GM03348 (cell line): Measurements from ENCODE around the gene OR9Q1.

ENCODE experiments used
- DNase-seq: peaks from one replicate; pipeline ENCODE4 v3.0.0; 2012; ENCODE audit warnings: low spot score

The OR9Q1 gene

DNA sequence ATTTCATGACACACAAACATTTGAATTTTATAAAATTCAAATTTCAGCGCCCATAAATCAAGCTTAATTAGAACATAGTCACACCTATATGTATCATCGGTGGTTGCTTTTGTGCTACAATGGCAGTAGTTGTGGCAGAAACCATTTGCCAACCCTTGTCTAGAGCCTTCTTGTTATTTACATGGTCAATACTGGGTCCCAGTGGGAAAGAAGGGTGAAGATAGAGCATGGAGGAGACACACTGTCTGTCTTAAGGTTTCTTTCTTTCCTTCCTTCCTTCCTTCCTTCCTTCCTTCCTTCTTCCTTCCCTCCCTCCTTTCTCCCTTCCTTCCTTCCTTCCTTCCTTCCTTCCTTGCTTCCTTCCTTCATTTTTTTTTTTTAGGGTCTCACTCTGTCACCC is 10.8 kb downstream of the OR9Q1 start:
- no peak for DNase-seq

DNA sequence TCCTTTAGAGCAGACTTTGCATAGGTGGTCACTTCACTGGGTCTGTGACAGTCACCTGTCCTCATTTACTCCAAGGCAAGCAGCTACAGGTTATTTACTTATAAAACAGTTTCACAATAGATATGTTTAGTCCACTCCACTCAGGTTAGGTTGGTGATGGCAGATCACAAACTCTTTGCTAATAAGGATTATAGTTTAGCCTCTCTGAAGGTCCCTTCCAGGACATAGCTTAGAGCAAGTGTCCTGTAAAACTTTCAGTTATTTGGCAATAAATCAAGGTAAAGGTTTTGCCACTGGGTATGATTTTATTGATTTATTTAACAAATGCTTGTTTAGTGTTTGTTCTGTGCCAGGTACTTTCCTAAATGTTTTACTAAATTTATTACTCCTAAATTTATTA is 15.9 kb downstream of the OR9Q1 start:
- no peak for DNase-seq

DNA sequence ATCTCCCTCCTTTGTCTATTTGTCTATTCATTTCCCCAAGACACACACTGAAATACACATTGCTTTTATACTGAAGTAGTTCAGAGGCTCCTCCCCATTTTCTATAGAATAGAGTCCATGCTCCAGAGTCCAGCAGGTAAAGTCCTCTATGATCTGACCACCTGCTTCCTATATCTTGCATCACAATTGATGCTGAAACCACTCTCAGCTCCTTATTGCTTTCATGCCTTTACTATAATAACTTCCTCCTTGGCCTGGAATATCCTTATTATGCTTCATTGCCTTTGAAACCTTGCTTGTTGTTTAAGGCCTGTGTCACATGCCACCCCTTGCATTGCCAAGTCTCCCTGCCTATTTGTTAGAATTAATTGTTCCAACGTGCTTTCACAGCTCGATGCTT is 19.7 kb downstream of the OR9Q1 start:
- DNase-seq: no peak

DNA sequence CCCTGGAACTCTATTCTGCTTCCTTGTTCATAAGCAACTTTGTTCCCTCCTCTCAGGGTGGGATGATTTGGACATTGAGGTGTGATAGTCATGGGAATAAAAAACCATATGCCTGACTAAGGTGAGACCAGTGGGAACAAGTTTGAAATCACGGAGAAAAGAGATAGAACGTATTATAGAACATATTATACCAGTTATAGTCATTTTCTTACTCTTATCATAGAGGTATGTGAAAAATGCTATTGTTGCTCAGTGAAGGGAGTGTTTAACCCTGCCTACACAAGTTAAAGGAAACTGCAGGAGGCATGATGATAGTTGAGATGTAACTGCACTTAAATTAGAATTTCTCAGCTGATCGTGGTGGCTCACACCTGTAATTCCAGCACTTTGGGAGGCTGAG is 22.6 kb downstream of the OR9Q1 start:
- no peak for DNase-seq

DNA sequence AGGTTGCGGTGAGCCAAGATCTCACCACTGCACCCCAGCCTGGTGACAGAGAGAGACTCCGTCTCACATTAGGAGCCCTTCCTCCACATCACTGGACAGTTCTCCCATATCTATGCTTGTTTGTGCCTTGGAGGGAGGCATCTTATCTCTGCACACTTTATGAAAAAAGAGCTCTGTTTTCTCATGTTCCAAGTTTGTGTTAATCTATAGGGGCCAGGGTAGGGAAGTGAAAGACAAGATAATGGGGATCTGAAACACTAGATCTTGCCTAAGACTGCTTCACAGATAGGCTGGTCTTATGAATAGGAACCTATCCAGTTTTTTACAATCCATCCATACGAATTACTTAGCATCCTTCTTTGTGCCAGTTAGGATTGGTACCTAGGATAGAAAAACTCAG is 24.1 kb downstream of the OR9Q1 start:
- no peak for DNase-seq

DNA sequence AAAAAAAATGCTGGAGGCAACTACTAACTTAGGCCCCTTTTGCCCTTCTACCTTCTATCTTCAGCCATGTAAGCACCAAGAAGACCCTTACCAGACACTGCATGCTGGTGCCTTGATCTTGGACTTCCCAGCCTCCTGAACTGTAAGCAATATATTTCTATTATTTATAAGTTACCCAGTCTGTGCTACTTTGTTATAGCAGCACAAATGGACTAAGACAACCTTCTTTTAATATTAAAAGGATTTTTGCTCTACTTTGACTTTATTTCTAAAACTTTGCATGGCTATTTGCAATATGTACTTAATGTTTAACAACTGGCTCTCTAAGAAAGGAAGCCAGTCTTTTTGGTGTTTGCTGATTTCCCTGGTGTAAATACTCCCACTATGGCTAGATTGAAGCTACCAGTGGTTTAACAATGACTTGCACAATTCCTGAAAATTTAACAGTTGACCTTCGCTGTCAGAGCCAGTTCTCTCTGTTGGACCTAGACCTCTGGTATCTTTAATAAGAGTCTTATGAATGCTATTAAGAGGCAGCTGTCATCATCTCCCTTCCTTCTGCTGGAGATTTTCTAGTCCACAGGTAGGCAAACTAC is 32.2 kb downstream of the OR9Q1 start:
- DNase-seq: no peak

DNA sequence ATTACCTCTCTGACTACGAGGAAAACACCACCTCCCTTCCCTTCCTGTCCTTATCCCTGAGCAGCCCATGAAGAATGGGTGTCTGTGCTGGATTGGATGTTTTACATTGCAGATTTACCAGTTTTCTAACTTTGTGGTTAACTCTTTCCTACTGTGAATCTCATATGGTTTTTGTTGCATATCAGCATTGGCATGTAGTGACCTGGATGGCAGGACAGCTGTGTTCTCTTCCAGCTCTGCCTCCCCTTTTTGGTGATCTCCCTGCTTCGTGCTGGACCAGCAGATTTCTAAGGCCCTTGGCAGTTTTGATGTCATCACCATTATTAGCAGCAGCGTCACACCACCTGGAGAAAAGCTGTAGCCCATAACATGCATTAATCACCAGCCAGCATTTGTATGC is 33.8 kb downstream of the OR9Q1 start:
- no peak for DNase-seq

DNA sequence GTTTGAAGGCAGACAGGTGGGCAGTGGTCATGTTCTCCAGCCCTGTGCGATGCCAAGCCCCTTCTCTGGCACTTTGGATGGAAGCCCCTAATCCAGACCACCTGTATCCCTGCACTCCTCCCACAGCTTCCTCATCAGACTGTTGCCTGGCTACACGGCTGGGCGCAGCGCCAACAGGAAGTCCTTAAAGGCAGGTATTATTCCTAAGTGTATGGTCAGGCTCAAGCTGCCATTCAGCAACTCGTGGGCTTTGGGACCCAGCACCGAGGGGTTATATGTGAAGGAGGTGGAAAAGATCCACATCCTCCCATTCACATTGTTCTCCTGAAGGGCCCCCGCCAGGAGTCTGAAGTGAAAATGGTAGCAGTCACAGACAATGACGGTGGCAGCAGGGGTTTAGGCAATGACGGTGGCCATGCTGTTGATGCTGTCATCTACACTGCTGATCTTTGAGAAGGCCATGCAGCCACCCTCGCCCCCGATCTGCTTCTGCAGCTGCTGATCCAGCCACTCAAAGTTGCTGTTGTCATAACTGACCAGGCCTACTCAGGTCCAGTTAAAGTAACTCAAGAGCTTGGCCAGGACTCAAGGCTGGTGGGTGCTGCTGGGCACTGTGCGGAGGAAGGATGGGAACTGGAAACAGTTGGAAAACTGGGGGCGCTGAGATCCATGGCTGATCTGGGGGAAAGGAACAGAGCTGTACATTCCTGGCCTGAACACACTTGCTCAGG is 34.8 kb downstream of the OR9Q1 start:
- no peak for DNase-seq

DNA sequence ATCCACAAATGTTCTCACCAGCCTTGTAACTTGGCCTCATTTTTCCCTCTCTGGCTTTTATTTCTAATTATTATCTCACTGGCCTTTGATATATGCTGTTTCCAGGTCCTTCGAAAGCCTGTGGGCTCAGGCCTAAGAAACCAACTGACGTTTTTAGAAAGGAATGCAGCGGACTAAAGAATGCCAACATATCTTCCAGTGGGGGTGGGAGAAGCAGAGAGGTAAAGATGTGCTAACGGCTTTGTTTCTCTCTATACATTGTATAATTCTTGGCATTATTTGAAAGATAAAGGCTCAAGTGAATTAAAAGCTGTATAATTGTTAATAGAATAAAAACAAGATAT is 35.3 kb downstream of the OR9Q1 start:
- DNase-seq: peak; percentile 63

DNA sequence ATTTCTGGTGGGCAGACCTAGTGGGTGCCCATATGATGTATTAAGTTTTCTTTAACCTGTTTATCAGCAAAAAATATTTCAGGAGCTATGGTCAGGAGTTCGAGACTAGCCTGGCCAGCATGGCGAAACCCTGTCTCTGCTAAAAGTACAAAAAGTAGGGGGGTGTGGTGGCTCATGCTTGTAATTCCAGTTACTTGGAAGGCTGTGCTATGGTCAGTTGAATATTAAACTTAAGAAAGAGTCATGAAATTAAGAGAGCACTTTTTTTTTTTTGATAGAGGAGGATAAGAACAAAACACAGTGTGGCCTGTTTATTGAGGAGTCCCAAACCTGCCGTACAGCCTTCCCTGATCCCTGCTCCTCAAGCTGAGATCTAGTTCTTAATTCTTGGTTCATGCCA is 36.9 kb downstream of the OR9Q1 start:
- DNase-seq: no peak

DNA sequence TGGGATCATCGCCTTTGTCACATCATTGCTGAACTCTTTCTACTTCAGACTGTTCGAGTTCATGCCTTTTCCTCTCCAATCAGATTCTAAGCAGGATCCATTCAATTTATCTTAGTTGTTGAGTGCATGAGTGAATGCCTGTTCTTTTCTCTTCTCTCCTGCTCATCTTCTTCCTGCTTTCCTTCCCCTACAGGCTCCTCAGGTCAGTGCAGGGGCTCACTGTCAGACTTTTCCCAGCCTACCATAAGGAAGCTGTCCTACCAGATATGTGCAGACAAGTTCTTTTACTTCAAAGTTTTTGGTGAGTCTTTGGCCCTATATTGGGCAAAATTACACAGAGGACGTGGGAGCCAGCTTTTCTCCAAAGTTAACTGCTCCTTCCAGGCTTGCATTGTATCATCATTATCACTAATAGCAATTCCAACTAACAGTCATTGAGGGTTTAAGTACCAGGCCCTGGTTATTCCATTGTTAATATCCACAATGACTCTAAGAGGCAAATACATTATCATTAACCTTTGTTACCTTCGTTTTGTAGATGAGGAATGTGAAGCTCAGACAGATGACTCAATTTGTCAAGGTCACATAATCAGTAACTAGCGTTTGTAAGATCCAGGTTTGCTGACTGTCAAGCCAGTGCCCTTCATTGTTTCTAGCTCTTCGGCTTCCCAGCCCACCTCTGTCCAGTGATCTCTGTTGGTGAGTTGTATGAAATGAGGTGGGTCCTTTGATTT is 37.4 kb downstream of the OR9Q1 start:
- peak; percentile 33 for DNase-seq

DNA sequence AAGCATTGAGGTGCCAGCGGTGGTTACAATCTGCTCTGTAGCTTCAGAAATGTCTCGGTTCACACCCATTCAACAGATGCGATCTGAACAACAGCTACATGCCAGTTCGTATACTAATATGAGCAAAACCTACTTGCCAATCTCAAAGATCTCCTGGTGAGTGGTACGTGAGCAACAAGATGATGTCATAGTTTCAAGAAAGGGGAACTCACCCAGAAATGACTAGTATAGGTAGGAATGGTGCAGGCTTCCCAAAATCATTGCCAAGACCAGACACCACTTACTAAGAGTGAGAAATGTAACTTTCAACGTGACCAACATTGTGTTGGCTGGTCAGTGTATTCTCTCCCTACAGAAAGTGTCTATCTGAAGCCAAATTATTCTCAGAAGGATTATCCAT is 38.1 kb downstream of the OR9Q1 start:
- peak; percentile 45 for DNase-seq

DNA sequence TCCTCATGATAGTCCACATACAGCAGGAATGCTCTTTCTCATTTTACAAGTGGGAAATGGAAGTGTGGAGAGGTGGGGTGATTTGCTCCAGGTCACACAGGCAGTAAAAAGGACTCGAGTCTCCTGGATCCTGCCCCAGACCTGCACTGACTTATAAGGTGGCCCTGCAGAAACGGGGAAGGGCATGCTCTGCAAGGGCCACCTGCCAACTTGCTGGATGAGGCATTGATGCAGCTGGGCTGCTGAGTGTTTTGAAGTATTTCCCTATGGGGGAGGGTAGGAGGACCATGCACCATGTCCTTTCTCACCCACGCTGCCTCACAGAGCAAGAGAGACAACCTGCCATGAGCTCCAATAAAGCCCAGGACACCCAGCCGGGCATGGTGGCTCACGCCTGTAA is 44.0 kb downstream of the OR9Q1 start:
- DNase-seq: no peak

DNA sequence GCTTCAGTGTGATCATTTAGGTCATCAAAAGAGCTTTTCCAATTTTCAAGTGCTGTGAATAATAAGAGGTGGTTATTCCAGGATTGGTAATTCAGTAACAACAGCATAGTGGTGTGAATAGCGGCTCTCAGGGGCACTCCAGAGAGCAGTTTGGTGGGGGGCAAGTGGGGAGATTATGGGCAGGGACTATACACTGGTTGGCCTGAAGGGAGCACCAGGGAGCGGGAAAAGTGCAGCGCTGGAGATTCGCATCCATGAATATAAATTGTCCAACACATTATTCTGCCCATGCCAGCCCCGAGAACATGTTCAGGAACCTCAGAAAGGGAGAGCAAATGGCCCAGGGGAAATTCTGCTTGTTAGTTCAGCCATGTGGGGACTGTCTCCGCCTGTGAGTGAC is 45.0 kb downstream of the OR9Q1 start:
- DNase-seq: no peak

DNA sequence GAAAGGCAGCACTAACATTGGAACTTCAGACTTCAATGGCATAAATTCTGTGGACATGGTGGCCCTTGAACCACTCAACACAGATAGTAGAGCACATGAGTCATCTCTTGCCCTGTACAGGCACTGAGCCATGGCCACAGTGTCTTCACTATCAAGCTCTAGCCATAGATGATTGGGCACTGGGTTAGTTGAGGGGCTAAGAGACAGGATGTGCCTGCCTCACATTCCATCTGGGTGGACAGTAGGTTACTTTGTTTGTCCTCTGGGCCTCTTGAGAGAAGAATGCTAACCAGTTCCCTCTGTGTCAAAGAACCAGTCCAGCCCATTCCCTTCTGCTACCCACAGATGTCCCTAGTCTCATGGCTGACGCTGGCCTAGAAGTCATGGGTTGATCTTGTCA is 46.9 kb downstream of the OR9Q1 start:
- DNase-seq: no peak

DNA sequence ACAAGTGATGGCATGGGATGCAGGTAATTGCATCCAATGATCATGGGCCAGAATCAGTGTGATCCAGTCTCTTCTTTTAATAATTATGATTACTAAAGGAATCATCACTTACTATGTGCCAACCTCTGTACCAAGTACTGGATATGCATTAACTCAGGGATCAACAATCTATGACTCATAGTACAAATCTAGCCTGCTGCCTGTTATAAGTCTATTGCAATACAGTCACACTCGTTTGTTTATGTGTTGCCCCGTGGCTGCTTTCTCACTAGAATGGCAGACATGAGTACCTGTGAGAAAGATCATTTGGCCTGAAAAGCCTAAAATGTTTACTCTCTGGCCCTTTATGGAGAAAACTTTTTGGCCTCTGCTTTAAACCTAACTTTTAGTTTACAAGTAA is 52.1 kb downstream of the OR9Q1 start:
- DNase-seq: no peak

DNA sequence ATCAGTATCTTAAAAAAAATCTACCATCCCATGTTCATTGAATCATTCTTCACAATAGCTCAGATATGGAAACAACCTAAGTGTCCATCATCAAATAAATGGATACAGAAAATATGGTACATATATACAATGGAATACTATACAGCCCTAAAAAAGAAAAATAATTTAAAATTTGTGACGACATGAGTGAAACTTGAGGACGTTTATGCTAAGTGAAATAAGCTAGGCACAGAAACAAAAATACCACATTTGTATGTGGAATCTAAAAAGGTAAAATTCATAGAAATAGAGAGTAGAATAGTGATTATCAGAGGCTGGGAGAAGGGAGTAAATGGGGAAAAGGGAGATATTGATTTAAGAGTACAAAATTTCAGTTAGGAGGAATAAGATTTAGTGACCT is 62.8 kb downstream of the OR9Q1 start:
- no peak for DNase-seq

DNA sequence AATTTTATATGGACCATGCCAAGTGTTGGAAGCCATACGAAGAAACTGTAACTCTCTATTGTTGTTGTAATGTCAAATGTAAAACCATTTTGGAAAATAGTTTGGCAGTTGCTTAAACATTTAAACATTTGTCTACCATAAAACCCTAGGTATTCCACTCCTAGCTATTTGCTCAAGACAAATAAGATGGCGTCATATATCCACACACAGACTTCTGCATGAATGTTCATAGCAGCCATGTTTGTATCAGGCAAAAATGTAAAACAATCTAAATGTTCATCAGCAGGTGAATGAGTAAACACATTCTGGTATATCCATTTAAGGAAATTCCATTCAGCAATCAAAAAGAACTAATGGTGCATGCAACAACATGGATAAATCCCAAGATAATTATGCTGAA is 73.8 kb downstream of the OR9Q1 start:
- DNase-seq: no peak

DNA sequence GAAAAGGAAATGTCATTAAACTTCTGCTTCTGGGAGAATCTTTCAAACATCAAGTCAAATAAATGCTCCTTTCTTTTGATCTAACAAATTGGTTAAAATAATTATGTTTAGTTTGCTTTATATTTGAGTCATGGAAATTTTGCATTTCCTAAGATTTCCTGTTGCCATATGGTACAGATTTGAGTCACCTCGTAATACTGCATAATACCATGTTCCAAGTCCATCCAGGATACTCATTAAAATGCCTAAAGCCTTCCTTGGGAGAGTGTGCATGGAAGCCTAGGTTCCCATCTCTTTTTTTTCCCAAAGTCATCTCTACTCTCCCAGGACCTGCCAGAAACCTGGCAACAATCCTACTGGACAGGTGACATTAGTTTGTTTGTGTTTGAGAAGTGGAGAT is 97.4 kb downstream of the OR9Q1 start:
- no peak for DNase-seq

DNA sequence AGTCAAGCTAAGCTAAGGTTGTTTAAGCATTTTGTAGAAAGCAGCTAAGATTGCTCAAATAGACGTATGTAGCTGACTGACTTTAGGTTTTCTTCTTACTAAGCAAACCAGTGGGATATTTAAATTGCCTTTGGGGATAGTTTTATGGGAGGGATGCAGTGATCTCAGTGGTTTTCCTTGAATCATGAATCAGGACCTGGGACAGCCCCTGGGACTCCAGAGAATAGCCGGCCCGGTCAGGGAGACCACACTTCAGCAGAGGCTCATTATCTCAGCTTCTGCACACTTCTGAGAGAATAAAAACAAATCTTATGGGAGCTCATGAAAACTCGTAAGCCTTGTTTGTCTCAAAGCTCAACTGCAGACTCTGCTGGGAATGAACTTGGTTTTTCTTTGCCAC is 101.8 kb downstream of the OR9Q1 start, which contains the start of gene OR9I1:
OR9I1 (minus strand) TSS at position 62 of the 400 bp plus-strand sequence. CDS start 6,086 bp downstream, outside the sequence.
- peak; percentile 5 for DNase-seq

DNA sequence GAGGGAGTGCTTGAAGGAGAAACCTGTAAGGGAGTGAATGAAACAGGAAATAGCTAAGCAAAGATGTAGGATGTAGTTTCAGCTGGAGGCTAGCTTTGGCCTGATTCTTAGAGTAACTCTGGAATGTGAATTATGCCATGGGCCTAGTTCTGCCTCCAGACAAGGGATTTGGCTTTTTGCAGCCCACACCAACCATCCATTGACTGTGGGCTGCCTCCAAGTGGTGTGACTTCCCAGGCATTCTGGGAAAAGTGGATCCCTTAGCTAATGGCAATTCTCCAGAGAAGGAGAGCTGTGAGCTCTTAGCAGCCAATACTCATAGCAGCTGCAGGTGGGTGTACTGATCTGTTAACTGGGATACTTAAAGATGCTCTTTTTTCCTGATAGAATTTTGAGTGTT is 103.7 kb downstream of the OR9Q1 start:
- DNase-seq: peak; percentile 9

DNA sequence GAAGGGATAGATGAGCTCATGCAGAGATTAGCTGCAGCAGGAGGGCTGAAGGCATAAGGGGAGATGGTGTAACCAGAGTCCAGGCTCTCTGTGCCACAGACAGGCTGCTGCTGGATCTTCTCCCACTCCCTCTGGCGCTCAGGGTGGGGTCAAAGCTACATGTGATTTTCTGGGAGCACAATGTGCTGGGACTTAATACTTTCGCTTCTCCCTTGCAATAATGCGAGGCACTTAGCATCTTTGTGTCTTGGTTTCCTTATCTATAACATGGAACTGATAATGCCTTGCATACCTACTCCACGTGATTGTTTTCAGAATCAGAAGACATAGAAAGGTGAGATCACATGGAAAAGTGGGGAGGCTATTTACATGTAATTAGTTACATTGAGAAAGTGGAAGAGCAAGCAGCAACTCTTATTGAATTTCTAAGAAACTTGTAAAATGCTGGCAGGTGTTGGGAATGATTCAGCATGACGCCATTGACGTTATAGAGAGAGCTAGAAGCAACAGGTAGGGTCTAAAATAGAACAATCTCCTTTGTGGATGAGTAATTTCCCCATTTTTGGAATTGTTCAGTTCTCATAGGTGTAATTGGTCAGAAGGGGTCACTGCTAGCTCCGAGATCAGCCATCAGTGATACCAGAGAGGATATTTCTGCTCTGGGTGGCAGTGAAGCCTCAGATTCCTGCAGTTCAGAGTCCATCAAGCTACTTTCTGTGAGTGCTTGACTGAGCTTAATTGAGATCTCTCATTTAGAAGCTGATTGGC is 109.8 kb downstream of the OR9Q1 start:
- no peak for DNase-seq

DNA sequence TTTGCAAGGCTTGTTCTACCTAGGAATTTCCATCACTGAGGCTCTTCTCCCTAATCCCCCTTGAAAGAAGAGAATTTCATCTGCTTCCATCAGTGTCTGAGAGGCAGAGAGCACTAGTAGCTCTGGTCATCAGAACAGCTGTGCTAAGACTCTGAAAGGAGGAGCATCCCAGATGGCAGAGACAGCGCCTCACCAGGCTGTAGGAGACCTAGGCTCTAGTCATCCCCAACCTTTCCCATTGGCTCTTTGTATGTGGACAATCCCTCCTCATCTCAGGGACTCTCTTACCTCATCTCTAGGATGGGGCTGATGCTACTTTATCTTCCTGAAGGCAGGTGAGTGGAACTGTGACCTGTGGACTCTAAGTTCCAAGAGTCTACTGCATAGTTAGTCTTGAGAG is 110.5 kb downstream of the OR9Q1 start:
- DNase-seq: peak; percentile 3
